C4-2B (cell line): ENCODE measurements around the gene GBGT1.

Experiments used
- CTCF ChIP-seq: fragments of 450-650 bp; conservative IDR thresholded peaks from 2 replicates; pipeline ENCODE4 v1.5.1; 2017; ENCODE audit warnings: mild to moderate bottlenecking
- ZFX ChIP-seq: fragments of 450-650 bp; IDR thresholded peaks from 2 replicates; pipeline ENCODE4 v1.6.1; 2017

GRCh38 chr9:133125941-133126696, 37.6 kb downstream of the GBGT1 start:
- TF ChIP-seq CTCF (no peak), ZFX (no peak)
